Breast epithelium (tissue), 4 donors: ENCODE results near the gene SLC35A4. TPM values are rescaled to one million over a fixed set of nuclear protein-coding genes. Genes with fewer than 3 reads are reported as not detected.

ENCODE experiments used
- DNase-seq, 2 donors: peaks; one replicate each; pipeline ENCODE4 v3.0.0-alpha.2; 2019; ENCODE audit warnings: low spot score in 2 of 2
- H3K27ac ChIP-seq, 2 donors: fragments of 200-600 bp; sonication (generic) in 1 of 2; one replicate each; pipeline ENCODE4 v1.5.1; 2016 to 2019; ENCODE audit warnings: mild to moderate bottlenecking in 1 of 2
- H3K27me3 ChIP-seq, 2 donors: fragments of 200-600 bp; sonication (generic) in 1 of 2; one replicate each; pipeline versions ENCODE4 v1.5.1 to v1.6.0; 2017 to 2019; ENCODE audit warnings: control low read depth in 1 of 2, mild to moderate bottlenecking in 1 of 2
- H3K36me3 ChIP-seq: fragments of 200-600 bp; one replicate; pipeline ENCODE4 v1.5.1; 2019
- H3K4me1 ChIP-seq, 2 donors: fragments of 200-600 bp; sonication (generic); one replicate each; pipeline ENCODE4 v1.5.1; 2016 to 2019; ENCODE audit warnings: control low read depth in 1 of 2
- H3K4me3 ChIP-seq, 3 donors: fragments of 200-600 bp; sonication (generic); 1 replicate in 2 of 3; 2 replicates in 1 of 3; pipeline ENCODE4 v1.5.1; 2016 to 2019; ENCODE audit warnings: mild to moderate bottlenecking in 3 of 3, moderate library complexity in 2 of 3
- H3K9me3 ChIP-seq, 2 donors: fragments of 200-600 bp; sonication (generic) in 1 of 2; one replicate each; pipeline ENCODE4 v1.5.1; 2016 to 2019; ENCODE audit warnings: control low read depth in 1 of 2
- POLR2A ChIP-seq: fragments of 450-650 bp; IDR thresholded peaks from one replicate; pipeline ENCODE4 v1.6.1; 2016; ENCODE audit warnings: antibody characterized with exemption, mild to moderate bottlenecking, moderate library complexity
- POLR2AphosphoS5 ChIP-seq, 3 donors: sonication (generic); formaldehyde crosslinking; IDR thresholded peaks; one replicate each; pipeline ENCODE4 v1.6.1; 2017; ENCODE audit warnings: antibody characterized with exemption in 3 of 3
- intact Hi-C: fragments of 100-400 bp; cut with DNase I; formaldehyde crosslinking; loops from one replicate; pipeline ENCODE4 v1.15.1; 2023; ENCODE audit warnings: low total_unique reads
- total RNA-seq, 3 donors: library from RNA; depleted of rRNA; stranded (reverse); fragments of >200 nt; gene quantifications; one replicate each; pipeline ENCODE4 v1.1.0, GENCODE V29; 2016
- TF ChIP-seq, protein P1 (sequence below), 3 donors: fragments of 450-650 bp; IDR thresholded peaks; one replicate each; pipeline ENCODE4 v1.5.1; 2016 to 2017; ENCODE audit warnings: antibody characterized with exemption in 3 of 3, mild to moderate bottlenecking in 3 of 3, moderate library complexity in 3 of 3

SLC35A4 gene
- total RNA-seq, 3 donors from 2014 or later, result 20.3 to 30.4 (median 27.0) TPM

DNA sequence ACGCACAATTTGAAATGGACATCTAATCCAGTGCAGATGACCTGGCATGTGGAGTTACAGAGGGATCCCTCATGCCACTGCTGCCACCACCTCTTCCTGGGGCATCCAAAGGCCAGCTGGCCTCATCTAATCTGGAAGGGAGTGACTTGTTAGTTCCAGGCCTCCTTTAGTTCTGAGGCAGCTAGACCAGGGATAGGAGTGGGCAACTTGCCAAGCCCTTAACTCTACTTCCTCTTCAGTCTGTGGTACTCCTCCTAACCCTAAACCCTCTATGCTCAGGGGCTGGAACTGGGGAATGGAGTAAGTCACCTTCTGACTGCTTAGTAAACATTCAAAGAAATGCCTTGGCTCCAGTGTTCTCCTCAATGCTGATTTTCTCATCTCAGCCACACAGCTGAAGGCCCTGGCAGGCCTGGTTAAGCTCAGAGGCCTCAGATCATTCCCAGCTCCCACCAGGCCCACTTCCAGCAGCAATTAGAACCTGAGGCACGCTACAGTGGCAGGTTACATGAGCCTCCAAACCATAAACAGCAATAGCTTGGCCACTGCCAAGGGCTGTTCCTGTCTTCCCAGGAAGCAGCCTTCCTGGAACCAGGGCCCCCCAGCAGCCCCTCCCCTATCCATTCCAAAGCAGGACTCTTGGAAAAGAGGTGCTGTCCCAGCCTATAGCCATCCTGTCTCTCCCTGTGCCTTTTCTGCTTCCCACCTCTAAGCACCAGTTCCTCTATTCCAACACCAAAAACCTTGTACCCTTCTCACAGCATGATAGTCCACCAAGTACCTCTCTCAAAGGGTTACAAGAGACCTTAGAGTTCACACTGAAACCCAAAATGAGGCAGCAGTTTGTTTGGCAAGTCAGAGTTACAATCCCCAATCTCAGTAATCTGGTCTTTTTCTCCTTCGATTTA lies 15.1 kb upstream of the SLC35A4 start:
- Histone ChIP-seq H3K27ac (peak overlapping the region; percentile 99 to 100), H3K4me1 (peaks cover 0 to 22% of the 10 kb centered on the region in 2 donors), H3K4me3 (no peak overlapping the region), H3K27me3 (no peaks in the 10 kb centered on the region), H3K36me3 (no peaks in the 10 kb centered on the region), H3K9me3 (no peaks in the 10 kb centered on the region)
- intact Hi-C loops, result no loop called here
- DNase-seq, result no peak
- TF ChIP-seq POLR2AphosphoS5 (IDR thresholded peaks at IDR 0.05) (no peak), POLR2A (no peak)
- TF ChIP-seq, protein P1, sequence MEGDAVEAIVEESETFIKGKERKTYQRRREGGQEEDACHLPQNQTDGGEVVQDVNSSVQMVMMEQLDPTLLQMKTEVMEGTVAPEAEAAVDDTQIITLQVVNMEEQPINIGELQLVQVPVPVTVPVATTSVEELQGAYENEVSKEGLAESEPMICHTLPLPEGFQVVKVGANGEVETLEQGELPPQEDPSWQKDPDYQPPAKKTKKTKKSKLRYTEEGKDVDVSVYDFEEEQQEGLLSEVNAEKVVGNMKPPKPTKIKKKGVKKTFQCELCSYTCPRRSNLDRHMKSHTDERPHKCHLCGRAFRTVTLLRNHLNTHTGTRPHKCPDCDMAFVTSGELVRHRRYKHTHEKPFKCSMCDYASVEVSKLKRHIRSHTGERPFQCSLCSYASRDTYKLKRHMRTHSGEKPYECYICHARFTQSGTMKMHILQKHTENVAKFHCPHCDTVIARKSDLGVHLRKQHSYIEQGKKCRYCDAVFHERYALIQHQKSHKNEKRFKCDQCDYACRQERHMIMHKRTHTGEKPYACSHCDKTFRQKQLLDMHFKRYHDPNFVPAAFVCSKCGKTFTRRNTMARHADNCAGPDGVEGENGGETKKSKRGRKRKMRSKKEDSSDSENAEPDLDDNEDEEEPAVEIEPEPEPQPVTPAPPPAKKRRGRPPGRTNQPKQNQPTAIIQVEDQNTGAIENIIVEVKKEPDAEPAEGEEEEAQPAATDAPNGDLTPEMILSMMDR (IDR thresholded peaks at IDR 0.05), result no peak

DNA sequence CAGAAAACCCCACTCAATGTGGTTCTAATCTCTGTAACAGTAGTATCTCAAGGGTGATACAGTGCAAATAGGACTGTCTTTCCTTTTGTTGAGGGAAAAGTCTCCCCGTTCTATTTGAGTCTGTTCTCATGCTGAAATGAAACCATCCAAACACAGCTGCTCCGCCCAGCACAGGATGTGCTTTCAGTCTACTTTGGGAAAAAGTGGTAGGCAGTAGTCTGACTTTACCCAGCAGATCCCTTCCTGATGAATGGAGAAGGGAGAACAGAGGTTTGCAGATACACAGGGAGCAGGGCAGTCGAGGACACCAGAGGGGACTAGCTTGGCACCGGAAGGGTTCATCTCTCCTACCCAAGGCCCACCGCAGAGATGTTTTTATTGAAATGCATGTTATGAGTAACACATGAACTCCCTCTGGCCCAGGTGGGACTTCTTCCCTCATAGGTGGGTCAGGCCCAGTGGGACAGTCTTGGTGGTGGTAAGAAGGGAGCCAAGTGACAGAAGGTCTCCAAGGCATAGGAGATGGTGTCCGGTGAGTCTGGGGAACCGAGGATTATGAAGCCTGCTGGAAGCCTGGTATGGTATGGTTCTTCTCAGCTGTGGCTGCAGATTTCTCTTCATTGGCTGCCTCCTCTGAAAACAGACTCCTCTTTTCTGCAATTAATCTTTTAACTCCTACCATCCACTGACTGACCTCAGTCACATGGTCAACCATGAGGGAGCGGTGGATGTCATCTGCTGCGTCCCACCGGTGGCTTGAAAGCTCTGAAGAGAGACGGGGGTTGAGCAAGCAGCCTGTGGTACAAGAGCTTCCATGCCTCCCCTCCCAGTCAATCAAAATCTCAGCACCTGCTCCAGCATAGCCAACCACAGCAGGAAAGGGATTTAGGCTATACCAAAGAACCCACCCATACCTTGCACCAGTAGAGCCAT lies 14.2 kb upstream of the SLC35A4 start:
- no peaks in the 10 kb centered on the region for H3K36me3 ChIP-seq
- H3K9me3 ChIP-seq, result no peaks in the 10 kb centered on the region
- no peak for DNase-seq
- peak overlapping the region; percentile 99 to 100 for H3K27ac ChIP-seq
- no peak overlapping the region for H3K4me3 ChIP-seq
- H3K4me1 ChIP-seq, result peaks cover 0 to 22% of the 10 kb centered on the region in 2 donors
- intact Hi-C loops, result no loop called here
- no peaks in the 10 kb centered on the region for H3K27me3 ChIP-seq
- TF ChIP-seq POLR2AphosphoS5 (IDR thresholded peaks at IDR 0.05), result no peak
- TF ChIP-seq, protein P1 (IDR thresholded peaks at IDR 0.05), result no peak
- TF ChIP-seq POLR2A, result no peak

DNA sequence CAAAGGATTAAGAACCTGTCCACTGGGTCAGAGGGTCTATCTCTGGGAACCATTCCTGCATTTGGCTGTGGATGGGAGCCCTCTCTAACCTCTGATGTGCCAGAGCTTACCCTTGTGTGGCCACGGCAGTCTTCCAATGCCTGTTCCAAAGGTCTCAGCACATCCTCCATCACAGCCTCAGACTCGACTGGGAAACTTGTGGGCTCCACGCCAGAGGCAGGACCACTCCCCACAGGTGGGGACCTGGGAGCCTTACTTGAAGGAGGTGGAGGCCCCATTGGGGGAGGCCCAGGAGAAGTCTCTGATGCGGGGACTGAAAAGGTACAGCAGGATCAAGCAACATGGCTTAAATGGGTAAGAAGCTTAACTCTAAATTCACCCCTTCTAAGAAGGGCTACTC lies 12.8 kb upstream of the SLC35A4 start:
- DNase-seq, result no peak
- intact Hi-C loops, result no loop called here
- H3K4me3 ChIP-seq, result no peak overlapping the region
- peaks cover 0 to 30% of the 10 kb centered on the region in 2 donors for H3K4me1 ChIP-seq
- H3K27me3 ChIP-seq, result no peaks in the 10 kb centered on the region
- H3K9me3 ChIP-seq, result no peaks in the 10 kb centered on the region
- no peak overlapping the region for H3K27ac ChIP-seq
- H3K36me3 ChIP-seq, result no peaks in the 10 kb centered on the region
- TF ChIP-seq, protein P1 (IDR thresholded peaks at IDR 0.05), result no peak
- no peak for TF ChIP-seq POLR2A
- TF ChIP-seq POLR2AphosphoS5 (IDR thresholded peaks at IDR 0.05), result no peak

DNA sequence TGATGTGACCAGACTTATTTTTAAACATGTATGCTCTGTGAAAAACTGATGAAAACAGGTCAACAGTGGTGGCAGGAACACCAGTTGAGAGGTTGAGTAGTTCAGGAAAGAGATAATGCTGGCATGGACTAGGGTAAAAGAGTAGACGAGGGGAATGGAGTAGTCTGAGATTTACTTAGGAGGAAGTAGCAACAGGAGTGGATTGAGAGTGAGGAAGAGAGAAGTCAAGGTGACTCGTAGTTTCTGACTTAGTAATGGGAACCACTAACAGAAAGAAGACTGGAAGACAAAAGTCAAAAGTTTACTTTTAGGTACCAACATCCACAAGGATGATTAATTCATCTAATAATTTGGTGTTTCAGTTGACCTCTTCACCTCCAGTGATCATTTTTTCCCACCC lies 11.0 kb upstream of the SLC35A4 start:
- TF ChIP-seq POLR2AphosphoS5 (IDR thresholded peaks at IDR 0.05), result no peak
- TF ChIP-seq POLR2A, result no peak
- TF ChIP-seq, protein P1 (IDR thresholded peaks at IDR 0.05), result no peak
- Histone ChIP-seq H3K36me3 (no peaks in the 10 kb centered on the region), H3K9me3 (no peaks in the 10 kb centered on the region), H3K4me3 (no peak overlapping the region), H3K27me3 (no peaks in the 10 kb centered on the region), H3K4me1 (peaks cover 0 to 24% of the 10 kb centered on the region in 2 donors), H3K27ac (no peak overlapping the region)
- DNase-seq, result no peak
- intact Hi-C loops, result no loop called here
